ENCODE measurements around the gene STRAP.
A peak's percentile ranks its signal among the peaks of the same experiment; 100 is the strongest.
"Not testable (repeated sequence)": the region's sequence is repeated elsewhere in the genome, so short reads cannot be mapped to it uniquely, and the experiment has no call there.

STRAP gene

GRCh38 chr12:15868186-15868585 lies 14.0 kb upstream of the STRAP start:
- DNase-seq (ENCODE audit: low read depth in 3 of 3, low spot score in 1 of 3) = no peak

- DNase-seq (ENCODE audit: low read depth in 3 of 3, low spot score in 1 of 3) = no peak
Observed at GRCh38 chr12:15873556-15873955, 8.6 kb upstream of the STRAP start.

DNA sequence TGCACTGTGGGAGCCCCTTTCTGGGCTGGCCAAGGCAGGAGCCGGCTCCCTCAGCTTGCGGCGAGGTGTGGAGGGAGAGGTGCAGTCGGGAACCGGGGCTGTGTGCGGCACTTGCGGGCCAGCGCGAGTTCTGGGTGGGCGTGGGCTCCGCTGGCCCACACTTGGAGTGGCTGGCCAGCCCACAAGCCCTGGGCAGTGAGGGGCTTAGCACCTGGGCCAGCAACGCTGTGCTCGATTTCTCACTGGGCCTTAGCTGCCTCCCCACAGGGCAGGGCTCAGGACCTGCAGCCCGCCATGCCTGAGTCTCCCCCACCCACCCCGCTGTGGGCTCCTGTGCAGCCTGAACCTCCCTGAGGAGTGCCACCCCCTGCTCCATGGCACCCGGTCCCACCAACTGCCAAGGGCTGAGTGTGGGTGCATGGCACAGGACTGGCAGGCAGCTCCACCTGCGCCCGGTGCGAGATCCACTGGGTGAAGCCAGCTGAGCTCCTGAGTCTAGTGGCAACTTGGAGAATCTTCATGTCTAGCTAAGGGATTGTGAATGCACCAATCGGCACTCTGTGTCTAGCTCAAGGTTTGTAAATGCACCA lies 7.5 kb upstream of the STRAP start:
- DNase-seq (ENCODE audit: low read depth in 3 of 3, low spot score in 1 of 3) = not testable (repeated sequence)

DNA sequence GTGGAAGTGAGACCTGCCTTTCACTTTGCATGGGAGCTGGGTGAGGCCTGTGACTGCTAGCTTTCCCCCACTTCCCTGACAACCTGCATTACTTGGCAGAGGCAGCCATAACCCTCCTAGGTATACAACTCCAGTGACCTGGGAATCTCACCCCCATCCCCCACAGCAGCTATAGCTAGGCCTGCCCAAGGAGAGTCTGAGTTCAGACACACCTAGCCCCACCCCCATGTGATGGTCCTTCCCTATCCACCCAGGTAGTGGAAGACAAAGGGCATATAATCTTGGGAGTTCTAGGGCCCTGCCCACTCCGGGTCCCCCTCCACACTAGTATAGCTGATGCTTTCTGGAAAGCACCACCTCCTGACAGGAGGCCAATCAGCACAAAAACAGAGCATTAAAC lies 6.3 kb upstream of the STRAP start:
- no peak for DNase-seq (ENCODE audit: low read depth in 3 of 3, low spot score in 1 of 3)

- DNase-seq (ENCODE audit: low read depth in 3 of 3, low spot score in 1 of 3) = no peak
Observed at GRCh38 chr12:15879413-15879812, 2.8 kb upstream of the STRAP start.

GRCh38 chr12:15880721-15881120 lies 1.5 kb upstream of the STRAP start:
- DNase-seq (ENCODE audit: low read depth in 3 of 3, low spot score in 1 of 3) = no peak

GRCh38 chr12:15883536-15883935 lies 1.3 kb downstream of the STRAP start:
- DNase-seq (ENCODE audit: low read depth in 3 of 3, low spot score in 1 of 3) = no peak

GRCh38 chr12:15886372-15887042 lies 4.3 kb downstream of the STRAP start:
- DNase-seq (ENCODE audit: low read depth in 3 of 3, low spot score in 1 of 3) = no peak

GRCh38 chr12:15887043-15887817 lies 5.0 kb downstream of the STRAP start:
- no peak for DNase-seq (ENCODE audit: low read depth in 3 of 3, low spot score in 1 of 3)

DNA sequence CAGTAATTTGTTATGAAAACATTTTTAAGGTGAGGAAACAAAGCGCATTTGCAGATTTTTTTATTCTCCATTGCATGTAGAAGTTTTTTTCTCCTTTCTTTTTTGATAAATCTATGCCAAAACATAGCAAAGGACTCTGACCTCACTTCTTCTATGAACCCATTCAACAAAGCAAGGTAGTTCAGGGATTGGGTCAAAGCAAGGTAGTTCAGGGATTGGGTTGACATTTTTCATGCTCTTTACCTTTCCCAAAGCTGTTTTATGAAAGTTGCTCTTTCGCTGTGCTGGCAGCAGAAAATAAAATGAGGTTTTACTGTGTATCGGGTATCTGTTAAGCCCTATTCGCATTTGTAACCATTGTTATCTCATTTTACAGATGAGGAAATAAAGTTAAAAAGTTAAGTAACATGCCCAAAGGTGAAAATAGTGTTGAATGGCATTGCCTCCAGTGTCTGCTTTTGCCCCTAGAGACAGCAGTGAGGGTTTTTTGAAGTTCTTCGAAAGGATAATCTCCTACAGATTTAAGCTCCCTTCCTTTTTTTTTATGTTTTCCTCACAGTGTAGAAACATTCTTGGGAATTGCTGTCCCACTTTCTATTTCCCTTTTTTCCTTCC lies 10.6 kb downstream of the STRAP start:
- DNase-seq (ENCODE audit: low read depth in 3 of 3, low spot score in 1 of 3) = no peak

DNA sequence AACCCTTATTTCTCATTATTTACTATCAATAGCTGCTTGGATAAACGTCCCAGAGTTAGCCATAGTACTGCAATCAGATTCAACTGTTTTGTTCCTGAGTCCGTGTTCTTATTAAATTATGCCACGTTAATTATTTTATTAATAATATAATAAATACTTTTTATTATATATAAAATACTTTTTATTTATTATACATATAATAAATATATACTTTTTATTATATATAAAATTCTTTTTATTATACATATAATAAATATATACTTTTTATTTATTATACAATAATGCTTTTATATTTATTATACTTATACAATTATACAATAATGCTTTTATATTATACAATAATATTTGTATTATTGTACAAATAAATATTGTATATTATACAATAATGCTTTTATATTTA lies 11.1 kb downstream of the STRAP start:
- DNase-seq (ENCODE audit: low read depth in 3 of 3, low spot score in 1 of 3) = no peak

DNA sequence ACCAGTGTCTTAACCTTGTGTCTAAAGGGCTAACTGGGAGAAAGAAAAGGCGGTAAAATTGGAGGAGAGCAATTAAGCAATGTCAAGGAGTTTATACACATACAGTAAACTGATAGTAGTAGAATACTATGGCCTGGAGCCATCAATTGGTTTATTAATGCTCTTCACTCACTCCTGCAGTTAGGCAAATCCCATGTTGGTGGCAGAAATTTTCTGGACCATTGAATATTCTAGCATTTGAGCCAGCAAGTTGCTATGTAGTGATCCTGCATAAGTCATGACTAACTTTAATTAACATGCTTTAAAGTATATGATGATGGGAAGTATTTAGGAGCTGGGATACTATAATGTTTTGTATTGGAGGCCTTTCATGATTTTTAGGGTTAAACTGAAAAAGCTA lies 14.7 kb downstream of the STRAP start:
- no peak for DNase-seq (ENCODE audit: low read depth in 3 of 3, low spot score in 1 of 3)

DNA sequence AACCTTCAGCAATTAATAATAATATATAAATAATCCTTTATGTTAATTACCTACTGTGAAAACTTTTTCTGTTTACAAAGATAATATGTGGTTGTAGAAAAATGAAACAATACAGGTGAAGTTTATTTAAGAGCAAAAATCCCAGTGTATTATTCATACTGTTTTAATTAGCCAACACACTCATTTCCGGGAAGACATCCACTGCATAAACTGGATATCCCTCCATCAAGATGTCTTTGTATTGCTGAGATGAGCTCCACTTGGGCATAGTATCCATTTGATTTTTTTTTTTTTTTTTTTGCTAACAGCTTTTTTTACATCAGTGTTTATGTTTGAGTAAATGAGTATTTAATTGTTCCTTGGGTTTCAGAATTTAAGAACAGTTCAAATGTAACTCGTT lies 15.2 kb downstream of the STRAP start:
- DNase-seq (ENCODE audit: low read depth in 3 of 3, low spot score in 1 of 3) = no peak

GRCh38 chr12:15899282-15899870 lies 17.2 kb downstream of the STRAP start:
- no peak for DNase-seq (ENCODE audit: low read depth in 3 of 3, low spot score in 1 of 3)

DNA sequence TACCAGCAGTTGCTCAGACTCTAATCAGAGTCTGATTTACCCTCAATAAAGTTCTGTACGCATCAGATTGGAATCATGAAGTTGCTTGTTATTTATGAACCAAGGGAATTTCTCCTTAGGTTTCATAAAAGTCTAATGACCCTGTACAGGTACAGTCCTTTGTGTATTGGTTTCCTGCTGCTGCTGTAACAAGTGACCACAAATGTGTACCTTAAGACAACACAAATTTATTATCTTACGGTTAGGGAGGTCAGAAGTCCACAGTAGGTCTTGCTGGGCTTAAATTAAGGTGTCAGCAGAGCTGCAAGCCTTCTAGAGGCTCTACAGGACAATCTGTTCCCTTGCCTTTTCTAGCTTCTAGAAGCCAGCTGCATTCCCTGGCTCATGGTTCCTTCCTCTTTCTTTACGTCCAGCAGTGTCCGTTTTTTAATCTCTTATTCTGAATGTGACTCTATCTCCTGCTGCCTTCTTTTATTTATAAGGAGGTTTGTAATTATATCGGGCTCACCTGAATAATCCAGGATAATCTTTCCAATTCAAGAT lies 22.3 kb downstream of the STRAP start:
- no peak for DNase-seq (ENCODE audit: low read depth in 3 of 3, low spot score in 1 of 3)

DNA sequence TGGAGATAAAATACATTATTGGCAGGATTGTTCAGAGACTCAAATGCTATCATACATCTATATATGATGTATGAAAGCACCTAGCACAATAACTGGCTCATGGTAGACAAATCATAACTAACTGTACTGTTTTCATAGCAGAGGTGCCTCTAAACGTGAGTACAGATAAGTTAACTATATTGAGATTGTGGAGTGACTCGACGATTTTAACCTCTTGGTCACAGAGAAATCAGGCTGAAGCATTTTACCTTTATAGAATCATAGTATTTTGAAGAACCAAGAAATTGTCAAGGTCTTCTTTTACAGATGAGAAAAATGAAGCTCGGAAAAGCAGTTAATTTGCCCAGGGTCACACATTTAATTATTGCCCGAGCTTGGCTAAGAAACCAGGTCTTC lies 28.3 kb downstream of the STRAP start:
- no peak for DNase-seq (ENCODE audit: low read depth in 3 of 3, low spot score in 1 of 3)

GRCh38 chr12:15910864-15911721 lies 28.9 kb downstream of the STRAP start, which contains the start of gene DERA:
Gene DERA (plus strand): TSS chr12:15911332. CDS start chr12:15911384, 52 bp downstream.
- peak; percentile 5 to 51 (median 23) for DNase-seq (ENCODE audit: low read depth in 3 of 3, low spot score in 1 of 3)

GRCh38 chr12:15911931-15912330 lies 29.7 kb downstream of the STRAP start:
- DNase-seq (ENCODE audit: low read depth in 3 of 3, low spot score in 1 of 3) = not testable (repeated sequence)

DNA sequence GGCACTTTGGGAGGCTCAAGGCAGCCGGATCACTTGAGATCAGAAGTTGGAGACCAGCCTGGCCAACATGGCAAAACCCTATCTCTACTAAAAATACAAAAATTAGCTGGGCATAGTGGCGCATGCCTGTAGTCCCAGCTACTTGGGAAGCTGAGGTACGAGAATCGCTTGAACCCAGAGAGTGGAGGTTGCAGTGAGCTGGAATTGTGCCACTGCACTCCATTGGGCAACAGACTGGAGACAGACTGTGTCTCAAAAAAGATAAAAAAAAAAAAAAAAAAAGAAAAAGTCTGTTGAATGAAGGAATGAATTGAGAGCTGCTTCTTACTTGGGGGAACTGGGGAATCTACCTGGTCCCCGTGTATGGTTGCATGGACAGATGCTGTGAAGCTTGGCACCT lies 31.9 kb downstream of the STRAP start:
- DNase-seq (ENCODE audit: low read depth in 3 of 3, low spot score in 1 of 3) = not testable (repeated sequence)

DNA sequence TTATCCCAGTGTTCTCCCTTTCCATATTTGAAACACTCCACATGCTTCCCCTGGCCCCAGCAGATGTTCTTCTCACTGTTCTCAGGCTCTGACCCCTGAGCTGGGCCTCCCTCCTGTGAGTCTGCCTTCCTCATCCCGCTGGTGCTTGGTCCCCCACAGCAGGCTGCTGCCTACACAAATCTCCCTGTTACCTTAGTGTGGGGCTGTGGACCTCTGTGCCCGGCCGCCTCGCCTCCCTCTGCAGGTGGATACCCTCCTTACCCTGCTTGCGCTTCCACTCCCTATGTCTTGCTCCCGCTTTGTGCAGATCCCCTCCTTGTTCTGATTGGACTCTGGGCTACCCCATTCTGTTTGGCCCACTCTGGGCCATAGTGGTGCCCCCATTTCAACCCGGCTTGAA lies 35.9 kb downstream of the STRAP start:
- no peak for DNase-seq (ENCODE audit: low read depth in 3 of 3, low spot score in 1 of 3)

Measured in stimulated activated CD4-positive, alpha-beta T cell treated with anti-CD3 and anti-CD28 coated beads, TNF-alpha, amount 100 ng/mL, for 1 hour (primary cell).